ENCODE measurements around the gene MICU2.
"Not testable (repeated sequence)": the region's sequence is repeated elsewhere in the genome, so short reads cannot be mapped to it uniquely, and the experiment has no call there.

MICU2 gene

GRCh38 chr13:21595546-21595822 is 8.5 kb downstream of the MICU2 start:
- DNase-seq (ENCODE audit: insufficient read length, low spot score) (no peak), FAIRE-seq (peak; percentile 59)

- peak; percentile 14 for FAIRE-seq
These were observed 9.0 kb downstream of the MICU2 start for GRCh38 chr13:21594715-21595545.

GRCh38 chr13:21590665-21591456 is 13.1 kb downstream of the MICU2 start:
- peak; percentile 54 for FAIRE-seq
- not testable (repeated sequence) for DNase-seq (ENCODE audit: insufficient read length, low spot score)

More at GRCh38 chr13:21594715-21595545, 9.0 kb downstream of the MICU2 start:
- no peak for DNase-seq (ENCODE audit: insufficient read length, low spot score)

GRCh38 chr13:21590231-21590630 is 13.7 kb downstream of the MICU2 start:
- DNase-seq (ENCODE audit: insufficient read length, low spot score) (no peak), FAIRE-seq (no peak)

GRCh38 chr13:21589510-21589909 is 14.5 kb downstream of the MICU2 start:
- not testable (repeated sequence) for FAIRE-seq; DNase-seq (ENCODE audit: insufficient read length, low spot score)

GRCh38 chr13:21588411-21588810 is 15.6 kb downstream of the MICU2 start:
- DNase-seq (ENCODE audit: insufficient read length, low spot score); FAIRE-seq: not testable (repeated sequence)

- DNase-seq (ENCODE audit: insufficient read length, low spot score) = no peak
- FAIRE-seq = no peak
These were observed 18.9 kb downstream of the MICU2 start for GRCh38 chr13:21584973-21585592.

GRCh38 chr13:21583478-21583877 is 20.5 kb downstream of the MICU2 start:
- FAIRE-seq = no peak
- DNase-seq (ENCODE audit: insufficient read length, low spot score) = no peak

GRCh38 chr13:21580736-21581135 is 23.2 kb downstream of the MICU2 start:
- DNase-seq (ENCODE audit: insufficient read length, low spot score) = no peak
- FAIRE-seq = no peak

- no peak for DNase-seq (ENCODE audit: insufficient read length, low spot score)
These were observed 24.1 kb downstream of the MICU2 start for GRCh38 chr13:21579754-21580316.

GRCh38 chr13:21578748-21579147 is 25.2 kb downstream of the MICU2 start:
- FAIRE-seq = no peak
- DNase-seq (ENCODE audit: insufficient read length, low spot score) = no peak

More at GRCh38 chr13:21579754-21580316, 24.1 kb downstream of the MICU2 start:
- peak; percentile 75 for FAIRE-seq

GRCh38 chr13:21576426-21576825 is 27.5 kb downstream of the MICU2 start:
- DNase-seq (ENCODE audit: insufficient read length, low spot score) (no peak), FAIRE-seq (no peak)

- no peak for DNase-seq (ENCODE audit: insufficient read length, low spot score)
These were observed 29.9 kb downstream of the MICU2 start for GRCh38 chr13:21573920-21574712.

GRCh38 chr13:21569686-21570085 is 34.3 kb downstream of the MICU2 start:
- no peak for FAIRE-seq
- no peak for DNase-seq (ENCODE audit: insufficient read length, low spot score)

More at GRCh38 chr13:21573920-21574712, 29.9 kb downstream of the MICU2 start:
- FAIRE-seq = no peak

GRCh38 chr13:21568854-21569253 is 35.1 kb downstream of the MICU2 start:
- FAIRE-seq (no peak), DNase-seq (ENCODE audit: insufficient read length, low spot score) (no peak)

GRCh38 chr13:21567714-21568113 is 36.3 kb downstream of the MICU2 start:
- FAIRE-seq = no peak
- DNase-seq (ENCODE audit: insufficient read length, low spot score) = no peak

- FAIRE-seq = peak; percentile 72
- no peak for DNase-seq (ENCODE audit: insufficient read length, low spot score)
These were observed 46.0 kb downstream of the MICU2 start for GRCh38 chr13:21557995-21558394.

- DNase-seq (ENCODE audit: insufficient read length, low spot score) (no peak), FAIRE-seq (peak; percentile 53)
These were observed 47.9 kb downstream of the MICU2 start for GRCh38 chr13:21556051-21556450.

- not testable (repeated sequence) for FAIRE-seq
These were observed 50.7 kb downstream of the MICU2 start for GRCh38 chr13:21553261-21553660.

GRCh38 chr13:21550918-21551317 is 53.1 kb downstream of the MICU2 start:
- FAIRE-seq (no peak), DNase-seq (ENCODE audit: insufficient read length, low spot score) (no peak)

More at GRCh38 chr13:21553261-21553660, 50.7 kb downstream of the MICU2 start:
- DNase-seq (ENCODE audit: insufficient read length, low spot score) = not testable (repeated sequence)

Measured in GM19239 (cell line).